ENCODE measurements around the gene NPW. TPM values are rescaled to one million over a fixed set of nuclear protein-coding genes. Genes with fewer than 3 reads are reported as not detected.

The NPW gene
- total RNA-seq, 1 experiment from 2014 or later: 1.3 TPM

GRCh38 chr16:1984347-1985225, 35.0 kb upstream of the NPW start:
- no peak for DNase-seq (ENCODE audit: low read depth)

GRCh38 chr16:1985466-1986150, 34.0 kb upstream of the NPW start:
- DNase-seq (ENCODE audit: low read depth): no peak

GRCh38 chr16:1987198-1987597, 32.4 kb upstream of the NPW start:
- DNase-seq (ENCODE audit: low read depth): no peak

GRCh38 chr16:1989209-1990100, 30.1 kb upstream of the NPW start, which contains the start of gene SYNGR3:
Gene SYNGR3 (plus strand): TSS chr16:1989970. CDS start chr16:1990103, 133 bp downstream.
- DNase-seq (ENCODE audit: low read depth): no peak

GRCh38 chr16:1990101-1990350, 29.6 kb upstream of the NPW start:
- DNase-seq (ENCODE audit: low read depth): no peak

- DNase-seq (ENCODE audit: low read depth): no peak
Observed at GRCh38 chr16:1990351-1991134, 29.0 kb upstream of the NPW start.

- no peak for DNase-seq (ENCODE audit: low read depth)
Observed at GRCh38 chr16:1991135-1991551, 28.4 kb upstream of the NPW start.

- no peak for DNase-seq (ENCODE audit: low read depth)
Observed at GRCh38 chr16:1991588-1991947, 28.0 kb upstream of the NPW start.

GRCh38 chr16:1991948-1992703, 27.5 kb upstream of the NPW start:
- DNase-seq (ENCODE audit: low read depth): peak; percentile 73

GRCh38 chr16:1992704-1993317, 26.8 kb upstream of the NPW start:
- no peak for DNase-seq (ENCODE audit: low read depth)

- DNase-seq (ENCODE audit: low read depth): no peak
Observed at GRCh38 chr16:1993731-1994131, 25.9 kb upstream of the NPW start.

- no peak for DNase-seq (ENCODE audit: low read depth)
Observed at GRCh38 chr16:1997494-1998359, 21.9 kb upstream of the NPW start.

GRCh38 chr16:1998360-1998835, 21.2 kb upstream of the NPW start:
- DNase-seq (ENCODE audit: low read depth): no peak

GRCh38 chr16:1998852-1999801, 20.5 kb upstream of the NPW start:
- no peak for DNase-seq (ENCODE audit: low read depth)

GRCh38 chr16:1999866-2000514, 19.6 kb upstream of the NPW start:
- no peak for DNase-seq (ENCODE audit: low read depth)

- no peak for DNase-seq (ENCODE audit: low read depth)
Observed at GRCh38 chr16:2001035-2001434, 18.6 kb upstream of the NPW start.

All from LHCN-M2 (cell line).